GM03348 (cell line): ENCODE measurements around the gene RBM4.
"Not testable (repeated sequence)": the region's sequence is repeated elsewhere in the genome, so short reads cannot be mapped to it uniquely, and the experiment has no call there.

Experiments used
- DNase-seq: peaks from one replicate; pipeline ENCODE4 v3.0.0; 2012; ENCODE audit warnings: low spot score

The RBM4 gene

GRCh38 chr11:66616379-66617154 is 21.9 kb upstream of the RBM4 start, which contains the start of gene RBM14:
TSS of gene RBM14 (plus strand) at chr11:66616630. CDS start at chr11:66616721, 91 bp downstream.
- peak; percentile 100 for DNase-seq

GRCh38 chr11:66617155-66617834 is 21.2 kb upstream of the RBM4 start:
- DNase-seq, result peak; percentile 70

GRCh38 chr11:66619080-66619554 is 19.4 kb upstream of the RBM4 start:
- DNase-seq, result peak; percentile 46

- DNase-seq, result no peak
Measured at GRCh38 chr11:66624450-66624849, 14.1 kb upstream of the RBM4 start.

GRCh38 chr11:66625041-66625751 is 13.3 kb upstream of the RBM4 start:
- DNase-seq, result no peak

GRCh38 chr11:66625752-66626149 is 12.8 kb upstream of the RBM4 start:
- no peak for DNase-seq

- no peak for DNase-seq
Measured at GRCh38 chr11:66626382-66626781, 12.1 kb upstream of the RBM4 start.

- DNase-seq, result no peak
Measured at GRCh38 chr11:66626926-66627325, 11.6 kb upstream of the RBM4 start.

- DNase-seq, result no peak
Measured at GRCh38 chr11:66628061-66628603, 10.4 kb upstream of the RBM4 start.

- DNase-seq, result no peak
Measured at GRCh38 chr11:66629356-66629755, 9.1 kb upstream of the RBM4 start.

- no peak for DNase-seq
Measured at GRCh38 chr11:66631883-66632282, 6.6 kb upstream of the RBM4 start.

GRCh38 chr11:66632952-66633351 is 5.6 kb upstream of the RBM4 start:
- no peak for DNase-seq

GRCh38 chr11:66636411-66636810 is 2.1 kb upstream of the RBM4 start:
- DNase-seq, result no peak

- DNase-seq, result no peak
Measured at GRCh38 chr11:66637557-66638176, 836 bp upstream of the RBM4 start.

- peak; percentile 32 for DNase-seq
Measured at GRCh38 chr11:66639066-66639813, 737 bp downstream of the RBM4 start.

GRCh38 chr11:66639814-66640340 is 1.4 kb downstream of the RBM4 start:
- not testable (repeated sequence) for DNase-seq

GRCh38 chr11:66641834-66642233 is 3.3 kb downstream of the RBM4 start:
- DNase-seq, result peak; percentile 25

GRCh38 chr11:66643745-66644437 is 5.4 kb downstream of the RBM4 start:
- DNase-seq, result no peak

- DNase-seq, result no peak
Measured at GRCh38 chr11:66646828-66647227, 8.3 kb downstream of the RBM4 start.

GRCh38 chr11:66649903-66650302 is 11.4 kb downstream of the RBM4 start:
- DNase-seq, result no peak
